HepG2 (cell line): ENCODE results near the gene VDR. TPM values are rescaled to one million over a fixed set of nuclear protein-coding genes. Genes with fewer than 3 reads are reported as not detected.

ENCODE experiments used
- ARHGAP35 ChIP-seq: sonication (generic); formaldehyde crosslinking; IDR thresholded peaks from 2 replicates; pipeline ENCODE4 v1.9.0; 2022; ENCODE audit warnings: mild to moderate bottlenecking, inconsistent platforms, moderate library complexity, missing genetic modification reagents, borderline replicate concordance
- DNMT3B ChIP-seq: conservative IDR thresholded peaks from 2 replicates; pipeline ENCODE4 v1.6.1; 2016; ENCODE audit warnings: missing biosample characterization, control low read depth
- GLMP ChIP-seq: sonication (generic); formaldehyde crosslinking; IDR thresholded peaks from 2 replicates; pipeline ENCODE4 v1.9.0; 2021; ENCODE audit warnings: missing genetic modification reagents, mild to moderate bottlenecking, borderline replicate concordance
- HIC2 ChIP-seq: sonication (generic); formaldehyde crosslinking; IDR thresholded peaks from 2 replicates; pipeline ENCODE4 v1.9.0; 2022; ENCODE audit warnings: low read depth, missing genetic modification reagents
- HNF4G ChIP-seq, 2 experiments: sonication (generic) in 1 of 2; formaldehyde crosslinking in 1 of 2; IDR thresholded peaks; 2 replicates each; pipeline versions ENCODE4 v1.4.0 to v1.6.1; 2011 to 2020; ENCODE audit warnings: borderline replicate concordance in 2 of 2, low read depth in 2 of 2, mild to moderate bottlenecking in 2 of 2, low read length in 1 of 2, missing genetic modification reagents in 1 of 2, moderate library complexity in 1 of 2
- HOXA3 ChIP-seq: sonication (generic); formaldehyde crosslinking; IDR thresholded peaks from 2 replicates; pipeline ENCODE4 v1.5.0; 2020; ENCODE audit warnings: missing genetic modification reagents
- HOXA9 ChIP-seq: sonication (generic); formaldehyde crosslinking; IDR thresholded peaks from 2 replicates; pipeline ENCODE4 v1.8.1; 2022; ENCODE audit warnings: missing genetic modification reagents, mild to moderate bottlenecking, moderate library complexity, borderline replicate concordance
- RXRB ChIP-seq: IDR thresholded peaks from 2 replicates; pipeline ENCODE4 v1.6.1; 2016; ENCODE audit warnings: borderline replicate concordance, missing genetic modification reagents, missing compliant biosample characterization
- ZC3H13 ChIP-seq: sonication (generic); formaldehyde crosslinking; IDR thresholded peaks from 2 replicates; pipeline ENCODE4 v1.8.1; 2023; ENCODE audit warnings: mild to moderate bottlenecking, missing genetic modification reagents, moderate library complexity
- ZNF709 ChIP-seq: sonication (generic); formaldehyde crosslinking; IDR thresholded peaks from 2 replicates; pipeline ENCODE4 v1.5.0; 2020; ENCODE audit warnings: mild to moderate bottlenecking, missing genetic modification reagents
- polyA plus RNA-seq, 8 experiments: library from polyadenylated mRNA; depleted of rRNA in 3 of 8; stranded (reverse) in 7 of 8; unstranded in 1 of 8; fragments of >200 nt; fragmentation: Illumina TruSeq in 4 of 8; extraction: Trizol in 4 of 8; gene quantifications; 2 replicates each; pipeline versions ENCODE4 v1.2.1 to v1.2.3, GENCODE V29; 2011 to 2016; ENCODE audit warnings: low read depth in 4 of 8, missing spikeins in 1 of 8, mixed read lengths in 1 of 8; ENCODE audit not compliant: insufficient read depth in 1 of 8
- total RNA-seq, 5 experiments: library from RNA; depleted of rRNA; stranded (reverse); fragments of >200 nt; fragmentation: Illumina TruSeq; extraction: Trizol; gene quantifications; 2 replicates each; pipeline ENCODE4 v1.2.3, GENCODE V29; 2016; ENCODE audit warnings: low read depth in 1 of 5
- TF ChIP-seq, protein P1 (sequence below): sonication (generic); formaldehyde crosslinking; IDR thresholded peaks from 2 replicates; pipeline ENCODE4 v1.4.0; 2020; ENCODE audit warnings: low read depth, missing genetic modification reagents
- TF ChIP-seq, protein P2 (sequence below): sonication (generic); formaldehyde crosslinking; IDR thresholded peaks from 2 replicates; pipeline ENCODE4 v1.4.0; 2020; ENCODE audit warnings: missing genetic modification reagents
- TF ChIP-seq, protein P3 (sequence below): sonication (generic); formaldehyde crosslinking; IDR thresholded peaks from 2 replicates; pipeline ENCODE4 v1.4.0; 2020; ENCODE audit warnings: missing genetic modification reagents
- TF ChIP-seq, protein P4 (sequence below): sonication (generic); formaldehyde crosslinking; IDR thresholded peaks from 2 replicates; pipeline ENCODE4 v1.5.1; 2020; ENCODE audit warnings: missing genetic modification reagents, mild to moderate bottlenecking, borderline replicate concordance

The VDR gene
- total and polyA plus RNA-seq, 2 of the 13 experiments (the other 11 are each of a cell fraction or from before 2014, with no cell fraction given), result 0.08 to 0.33 TPM

GRCh38 chr12:47904713-47905709, at the start of gene VDR (continued):
- TF ChIP-seq, protein P1, sequence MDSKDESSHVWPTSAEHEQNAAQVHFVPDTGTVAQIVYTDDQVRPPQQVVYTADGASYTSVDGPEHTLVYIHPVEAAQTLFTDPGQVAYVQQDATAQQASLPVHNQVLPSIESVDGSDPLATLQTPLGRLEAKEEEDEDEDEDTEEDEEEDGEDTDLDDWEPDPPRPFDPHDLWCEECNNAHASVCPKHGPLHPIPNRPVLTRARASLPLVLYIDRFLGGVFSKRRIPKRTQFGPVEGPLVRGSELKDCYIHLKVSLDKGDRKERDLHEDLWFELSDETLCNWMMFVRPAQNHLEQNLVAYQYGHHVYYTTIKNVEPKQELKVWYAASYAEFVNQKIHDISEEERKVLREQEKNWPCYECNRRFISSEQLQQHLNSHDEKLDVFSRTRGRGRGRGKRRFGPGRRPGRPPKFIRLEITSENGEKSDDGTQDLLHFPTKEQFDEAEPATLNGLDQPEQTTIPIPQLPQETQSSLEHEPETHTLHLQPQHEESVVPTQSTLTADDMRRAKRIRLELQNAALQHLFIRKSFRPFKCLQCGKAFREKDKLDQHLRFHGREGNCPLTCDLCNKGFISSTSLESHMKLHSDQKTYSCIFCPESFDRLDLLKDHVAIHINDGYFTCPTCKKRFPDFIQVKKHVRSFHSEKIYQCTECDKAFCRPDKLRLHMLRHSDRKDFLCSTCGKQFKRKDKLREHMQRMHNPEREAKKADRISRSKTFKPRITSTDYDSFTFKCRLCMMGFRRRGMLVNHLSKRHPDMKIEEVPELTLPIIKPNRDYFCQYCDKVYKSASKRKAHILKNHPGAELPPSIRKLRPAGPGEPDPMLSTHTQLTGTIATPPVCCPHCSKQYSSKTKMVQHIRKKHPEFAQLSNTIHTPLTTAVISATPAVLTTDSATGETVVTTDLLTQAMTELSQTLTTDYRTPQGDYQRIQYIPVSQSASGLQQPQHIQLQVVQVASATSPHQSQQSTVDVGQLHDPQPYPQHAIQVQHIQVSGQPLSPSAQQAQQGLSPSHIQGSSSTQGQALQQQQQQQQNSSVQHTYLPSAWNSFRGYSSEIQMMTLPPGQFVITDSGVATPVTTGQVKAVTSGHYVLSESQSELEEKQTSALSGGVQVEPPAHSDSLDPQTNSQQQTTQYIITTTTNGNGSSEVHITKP (CRISPR knock-in tag), result peak; percentile 97
- TF ChIP-seq, protein P2, sequence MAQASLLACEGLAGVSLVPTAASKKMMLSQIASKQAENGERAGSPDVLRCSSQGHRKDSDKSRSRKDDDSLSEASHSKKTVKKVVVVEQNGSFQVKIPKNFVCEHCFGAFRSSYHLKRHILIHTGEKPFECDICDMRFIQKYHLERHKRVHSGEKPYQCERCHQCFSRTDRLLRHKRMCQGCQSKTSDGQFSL (CRISPR knock-in tag), result no peak
- TF ChIP-seq HOXA3 (CRISPR knock-in tag) (0 out of 2 replicates have a peak, but pooled peaks have one; percentile 18), ARHGAP35 (CRISPR knock-in tag) (no peak), HNF4G (IDR thresholded peaks at IDR 0.05; ENCODE audit: borderline replicate concordance, low read depth, low read length) (no peak), HNF4G (CRISPR knock-in tag; IDR thresholded peaks at IDR 0.05; ENCODE audit: borderline replicate concordance, low read depth) (no peak), ZC3H13 (CRISPR knock-in tag) (no peak), DNMT3B (CRISPR knock-in tag) (no peak), HIC2 (CRISPR knock-in tag) (0 out of 2 replicates have a peak, but pooled peaks have one; percentile 28), GLMP (CRISPR knock-in tag) (no peak), HOXA9 (CRISPR knock-in tag) (no peak), ZNF709 (CRISPR knock-in tag) (no peak), RXRB (CRISPR knock-in tag) (no peak)
- TF ChIP-seq, protein P3, sequence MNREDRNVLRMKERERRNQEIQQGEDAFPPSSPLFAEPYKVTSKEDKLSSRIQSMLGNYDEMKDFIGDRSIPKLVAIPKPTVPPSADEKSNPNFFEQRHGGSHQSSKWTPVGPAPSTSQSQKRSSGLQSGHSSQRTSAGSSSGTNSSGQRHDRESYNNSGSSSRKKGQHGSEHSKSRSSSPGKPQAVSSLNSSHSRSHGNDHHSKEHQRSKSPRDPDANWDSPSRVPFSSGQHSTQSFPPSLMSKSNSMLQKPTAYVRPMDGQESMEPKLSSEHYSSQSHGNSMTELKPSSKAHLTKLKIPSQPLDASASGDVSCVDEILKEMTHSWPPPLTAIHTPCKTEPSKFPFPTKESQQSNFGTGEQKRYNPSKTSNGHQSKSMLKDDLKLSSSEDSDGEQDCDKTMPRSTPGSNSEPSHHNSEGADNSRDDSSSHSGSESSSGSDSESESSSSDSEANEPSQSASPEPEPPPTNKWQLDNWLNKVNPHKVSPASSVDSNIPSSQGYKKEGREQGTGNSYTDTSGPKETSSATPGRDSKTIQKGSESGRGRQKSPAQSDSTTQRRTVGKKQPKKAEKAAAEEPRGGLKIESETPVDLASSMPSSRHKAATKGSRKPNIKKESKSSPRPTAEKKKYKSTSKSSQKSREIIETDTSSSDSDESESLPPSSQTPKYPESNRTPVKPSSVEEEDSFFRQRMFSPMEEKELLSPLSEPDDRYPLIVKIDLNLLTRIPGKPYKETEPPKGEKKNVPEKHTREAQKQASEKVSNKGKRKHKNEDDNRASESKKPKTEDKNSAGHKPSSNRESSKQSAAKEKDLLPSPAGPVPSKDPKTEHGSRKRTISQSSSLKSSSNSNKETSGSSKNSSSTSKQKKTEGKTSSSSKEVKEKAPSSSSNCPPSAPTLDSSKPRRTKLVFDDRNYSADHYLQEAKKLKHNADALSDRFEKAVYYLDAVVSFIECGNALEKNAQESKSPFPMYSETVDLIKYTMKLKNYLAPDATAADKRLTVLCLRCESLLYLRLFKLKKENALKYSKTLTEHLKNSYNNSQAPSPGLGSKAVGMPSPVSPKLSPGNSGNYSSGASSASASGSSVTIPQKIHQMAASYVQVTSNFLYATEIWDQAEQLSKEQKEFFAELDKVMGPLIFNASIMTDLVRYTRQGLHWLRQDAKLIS (CRISPR knock-in tag), result no peak
- TF ChIP-seq, protein P4, sequence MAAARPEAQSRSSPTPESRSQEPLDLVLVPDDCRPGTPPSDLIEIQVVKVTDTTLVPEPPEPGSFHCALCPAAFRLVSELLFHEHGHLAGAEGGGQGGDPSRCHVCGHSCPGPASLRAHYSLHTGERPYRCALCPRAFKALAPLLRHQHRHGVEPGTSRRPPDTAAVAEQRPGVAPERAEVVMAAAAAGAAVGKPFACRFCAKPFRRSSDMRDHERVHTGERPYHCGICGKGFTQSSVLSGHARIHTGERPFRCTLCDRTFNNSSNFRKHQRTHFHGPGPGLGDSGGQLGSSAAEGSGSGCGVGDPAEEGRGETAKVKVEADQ (CRISPR knock-in tag), result no peak
